ENCODE measurements around the gene PAX8. TPM values are rescaled to one million over a fixed set of nuclear protein-coding genes. Genes with fewer than 3 reads are reported as not detected.
"Not testable (repeated sequence)": the region's sequence is repeated elsewhere in the genome, so short reads cannot be mapped to it uniquely, and the experiment has no call there.

Gene PAX8
- total RNA-seq, 1 donor from 2014 or later = 0.44 TPM

GRCh38 chr2:113291191-113291590 lies 12.5 kb upstream of the PAX8 start:
- H3K4me3 ChIP-seq = no peak overlapping the region
- no peaks in the 10 kb centered on the region for H3K9me3 ChIP-seq (replicated peaks)
- peaks cover 10% of the 10 kb centered on the region for H3K4me1 ChIP-seq
- TF ChIP-seq, protein P1, sequence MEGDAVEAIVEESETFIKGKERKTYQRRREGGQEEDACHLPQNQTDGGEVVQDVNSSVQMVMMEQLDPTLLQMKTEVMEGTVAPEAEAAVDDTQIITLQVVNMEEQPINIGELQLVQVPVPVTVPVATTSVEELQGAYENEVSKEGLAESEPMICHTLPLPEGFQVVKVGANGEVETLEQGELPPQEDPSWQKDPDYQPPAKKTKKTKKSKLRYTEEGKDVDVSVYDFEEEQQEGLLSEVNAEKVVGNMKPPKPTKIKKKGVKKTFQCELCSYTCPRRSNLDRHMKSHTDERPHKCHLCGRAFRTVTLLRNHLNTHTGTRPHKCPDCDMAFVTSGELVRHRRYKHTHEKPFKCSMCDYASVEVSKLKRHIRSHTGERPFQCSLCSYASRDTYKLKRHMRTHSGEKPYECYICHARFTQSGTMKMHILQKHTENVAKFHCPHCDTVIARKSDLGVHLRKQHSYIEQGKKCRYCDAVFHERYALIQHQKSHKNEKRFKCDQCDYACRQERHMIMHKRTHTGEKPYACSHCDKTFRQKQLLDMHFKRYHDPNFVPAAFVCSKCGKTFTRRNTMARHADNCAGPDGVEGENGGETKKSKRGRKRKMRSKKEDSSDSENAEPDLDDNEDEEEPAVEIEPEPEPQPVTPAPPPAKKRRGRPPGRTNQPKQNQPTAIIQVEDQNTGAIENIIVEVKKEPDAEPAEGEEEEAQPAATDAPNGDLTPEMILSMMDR (IDR thresholded peaks at IDR 0.05; ENCODE audit: borderline replicate concordance) = no peak
- peak overlapping the region; percentile 12 for H3K27ac ChIP-seq (replicated peaks)
- no peaks in the 10 kb centered on the region for H3K36me3 ChIP-seq
- DNase-seq = no peak
- intact Hi-C loops (cut with micrococcal nuclease) = no loop called here
- peaks cover 28% of the 10 kb centered on the region for H3K27me3 ChIP-seq (ENCODE audit: low read depth)

- H3K36me3 ChIP-seq; H3K4me3 ChIP-seq; DNase-seq; intact Hi-C loops (cut with micrococcal nuclease); H3K9me3 ChIP-seq (replicated peaks): not testable (repeated sequence)
- H3K4me1 ChIP-seq = peaks cover 19% of the 10 kb centered on the region
- H3K27ac ChIP-seq (replicated peaks) = peak overlapping the region; percentile 52
- peaks cover 28% of the 10 kb centered on the region for H3K27me3 ChIP-seq (ENCODE audit: low read depth)
Measured at GRCh38 chr2:113288674-113289149, 10.0 kb upstream of the PAX8 start.

DNA sequence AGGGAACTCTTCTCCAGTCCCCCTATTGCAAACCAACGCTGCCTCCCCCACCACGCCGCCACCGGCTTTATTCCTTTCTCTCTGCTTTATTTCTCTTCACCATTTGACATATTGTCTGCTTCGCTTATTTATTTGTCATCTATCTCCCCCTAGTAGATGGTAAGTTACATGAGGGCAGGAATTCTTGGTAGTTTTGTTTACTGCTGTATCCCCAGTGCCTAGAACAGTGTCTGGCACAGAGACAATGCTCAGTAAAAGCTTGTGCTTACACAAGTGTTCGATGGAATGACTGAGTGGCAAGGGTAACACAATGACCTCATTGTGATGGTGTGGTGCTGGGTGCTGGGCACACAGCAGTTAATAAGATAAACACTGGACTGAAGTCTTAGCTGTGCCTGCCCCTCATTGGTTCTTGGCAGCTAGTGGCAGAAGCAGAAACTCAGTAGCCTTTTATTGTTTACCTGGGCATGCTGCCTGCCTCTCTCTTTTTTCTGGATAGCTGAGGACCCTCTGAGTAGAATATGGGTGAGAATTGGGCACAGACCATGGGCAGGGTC lies 9.5 kb upstream of the PAX8 start:
- H3K4me1 ChIP-seq = peaks cover 25% of the 10 kb centered on the region

GRCh38 chr2:113285816-113286215 lies 7.1 kb upstream of the PAX8 start:
- Histone ChIP-seq H3K27ac (replicated peaks) (no peak overlapping the region), H3K4me3 (no peak overlapping the region), H3K9me3 (replicated peaks) (no peaks in the 10 kb centered on the region), H3K36me3 (no peaks in the 10 kb centered on the region), H3K4me1 (peaks cover 24% of the 10 kb centered on the region), H3K27me3 (ENCODE audit: low read depth) (peaks cover 8% of the 10 kb centered on the region)
- DNase-seq = no peak
- TF ChIP-seq, protein P1 (IDR thresholded peaks at IDR 0.05; ENCODE audit: borderline replicate concordance) = no peak
- intact Hi-C loops (cut with micrococcal nuclease) = no loop called here

More for the DNA sequence above, 9.5 kb upstream of the PAX8 start:
- Histone ChIP-seq H3K27me3 (ENCODE audit: low read depth) (peaks cover 28% of the 10 kb centered on the region), H3K27ac (replicated peaks) (peak overlapping the region; percentile 52)
- H3K36me3 ChIP-seq; H3K9me3 ChIP-seq (replicated peaks); H3K4me3 ChIP-seq; DNase-seq; intact Hi-C loops (cut with micrococcal nuclease): not testable (repeated sequence)

DNA sequence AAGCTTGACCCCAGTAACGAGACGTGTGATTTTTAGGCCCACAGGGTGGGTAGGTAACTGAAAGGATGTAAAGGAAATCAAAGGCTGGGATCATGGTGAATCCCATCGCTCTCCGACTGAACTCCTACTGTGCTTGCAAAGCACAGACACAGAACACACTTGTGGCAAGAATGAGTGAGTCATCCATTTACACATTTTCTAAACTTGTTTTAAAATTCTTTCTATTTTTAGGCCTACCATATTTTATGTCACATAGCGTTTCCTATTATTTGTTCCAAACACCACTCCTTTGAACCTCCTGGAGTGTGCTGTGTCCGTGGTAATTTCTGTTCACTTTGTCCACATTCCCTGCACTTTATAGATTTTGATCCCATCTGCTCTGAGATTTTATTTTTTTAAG lies 6.3 kb upstream of the PAX8 start:
- H3K4me1 ChIP-seq = peaks cover 24% of the 10 kb centered on the region
- H3K4me3 ChIP-seq; DNase-seq; H3K27ac ChIP-seq (replicated peaks); H3K36me3 ChIP-seq; H3K9me3 ChIP-seq (replicated peaks); intact Hi-C loops (cut with micrococcal nuclease); H3K27me3 ChIP-seq (ENCODE audit: low read depth): not testable (repeated sequence)

DNA sequence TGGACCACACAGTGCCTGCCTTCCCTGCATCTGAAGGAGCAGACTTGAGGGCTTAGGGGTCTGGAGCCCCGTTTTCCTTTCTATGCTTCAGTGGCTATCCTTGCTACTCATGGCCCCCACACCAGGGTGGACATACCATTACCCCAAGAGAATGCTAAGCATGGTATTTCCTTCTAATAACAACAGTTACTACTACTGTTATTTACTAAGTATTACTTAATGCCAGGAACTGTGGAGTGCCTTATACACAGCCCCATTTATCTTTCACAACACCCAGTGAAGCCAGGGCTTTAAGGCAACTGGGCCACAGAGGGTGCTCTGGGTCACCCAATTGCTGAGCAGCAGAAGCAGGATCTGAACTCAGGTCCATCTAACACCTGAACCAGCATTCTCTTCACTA lies 5.8 kb upstream of the PAX8 start:
- Histone ChIP-seq H3K27me3 (ENCODE audit: low read depth) (peaks cover 2% of the 10 kb centered on the region), H3K27ac (replicated peaks) (peak overlapping the region; percentile 69), H3K4me1 (peaks cover 24% of the 10 kb centered on the region), H3K9me3 (replicated peaks) (no peaks in the 10 kb centered on the region), H3K36me3 (no peaks in the 10 kb centered on the region), H3K4me3 (no peak overlapping the region)
- DNase-seq = no peak
- TF ChIP-seq, protein P1 (IDR thresholded peaks at IDR 0.05; ENCODE audit: borderline replicate concordance) = no peak
- intact Hi-C loops (cut with micrococcal nuclease) = no loop called here

DNA sequence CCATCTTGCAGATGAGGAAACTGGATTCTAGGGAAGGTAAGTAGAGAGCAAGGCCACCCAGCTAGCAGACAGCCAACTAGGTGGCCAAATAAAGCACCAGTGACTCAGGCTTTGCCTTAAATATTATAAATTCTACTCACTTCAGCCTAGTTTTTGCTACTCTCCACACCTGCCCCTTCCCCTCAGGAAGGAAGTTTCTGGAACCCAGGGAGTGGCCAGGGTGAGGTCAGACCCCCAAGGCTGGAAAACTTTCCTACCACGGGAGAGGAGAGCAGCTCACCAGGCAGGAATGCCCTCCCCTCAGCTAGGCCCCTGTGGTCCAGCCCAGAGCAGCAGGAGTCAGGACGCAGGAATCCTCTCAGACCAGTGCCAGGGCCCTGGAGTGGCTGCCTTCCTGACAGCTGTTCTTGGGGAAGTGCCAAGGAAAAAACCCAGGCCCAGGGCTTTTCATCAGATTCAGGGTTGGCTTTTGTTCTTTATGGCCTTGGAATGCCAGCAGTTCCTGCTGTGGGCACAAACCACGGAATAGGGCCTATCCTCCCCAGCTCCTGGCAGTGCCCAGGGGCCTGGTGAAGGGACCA lies 5.1 kb upstream of the PAX8 start:
- peaks cover 9% of the 10 kb centered on the region for H3K27me3 ChIP-seq (ENCODE audit: low read depth)
- H3K4me1 ChIP-seq = peaks cover 21% of the 10 kb centered on the region
- no peaks in the 10 kb centered on the region for H3K36me3 ChIP-seq
- peak overlapping the region; percentile 69 for H3K27ac ChIP-seq (replicated peaks)
- H3K4me3 ChIP-seq = no peak overlapping the region
- no peaks in the 10 kb centered on the region for H3K9me3 ChIP-seq (replicated peaks)
- peak; percentile 50 for DNase-seq
- intact Hi-C loops (cut with micrococcal nuclease) = no loop called here
- TF ChIP-seq, protein P1 (IDR thresholded peaks at IDR 0.05; ENCODE audit: borderline replicate concordance) = no peak
